Panc1 (cell line): ENCODE results near the gene THRAP3. TPM values are rescaled to one million over a fixed set of nuclear protein-coding genes. Genes with fewer than 3 reads are reported as not detected.
A peak's percentile ranks its signal among the peaks of the same experiment; 100 is the strongest.

Experiments used
- ATAC-seq: fragments of 200-7000 bp; cut with Tn5 transposase; 2 replicates; pipeline ENCODE4 v1.9.1; 2020; ENCODE audit warnings: mild to moderate bottlenecking, moderate library complexity
- BruUV-seq: library from RNA; stranded (reverse); fragments of 400-500 nt; replicated peaks from 2 replicates; lab custom pipeline; 2021; lab: Mats Ljungman, UMichigan
- CTCF ChIA-PET: fragments of 300-600 bp; sonication (Branson Sonifier 250); formaldehyde crosslinking; loops from one replicate; lab custom pipeline; 2022; ENCODE audit warnings: antibody characterized with exemption; lab: Charles Lee
- POLR2A ChIA-PET: fragments of 300-600 bp; sonication (Branson Sonifier 250); formaldehyde crosslinking; loops from one replicate; lab custom pipeline; 2022; ENCODE audit warnings: antibody characterized with exemption; lab: Charles Lee
- DNase-seq: peaks from one replicate; pipeline ENCODE4 v3.0.0-alpha.2; 2010; ENCODE audit warnings: low read depth, low spot score
- H3K27ac ChIP-seq: 2 replicates; pipeline ENCODE4 v1.5.1; 2011; ENCODE audit warnings: mild to moderate bottlenecking, low read length, inconsistent platforms
- H3K27me3 ChIP-seq: fragments of 200-500 bp; sonication (Bioruptor generic); 2 replicates; pipeline ENCODE4 v1.6.0; 2014; ENCODE audit warnings: low read length, inconsistent platforms; ENCODE audit not compliant: control insufficient read depth, insufficient read depth
- H3K36me3 ChIP-seq: fragments of 200-500 bp; sonication (Bioruptor generic); 2 replicates; pipeline ENCODE4 v1.5.1; 2014; ENCODE audit warnings: inconsistent platforms, mild to moderate bottlenecking, low read length, moderate library complexity; ENCODE audit not compliant: control insufficient read depth, insufficient read depth
- H3K4me1 ChIP-seq: 2 replicates; pipeline ENCODE4 v1.5.1; 2011; ENCODE audit warnings: inconsistent platforms, mild to moderate bottlenecking, low read length, moderate library complexity; ENCODE audit not compliant: control insufficient read depth, insufficient read depth
- H3K4me3 ChIP-seq, 2 experiments: 2 replicates each; pipeline ENCODE4 v1.5.1; 2011 to 2012; ENCODE audit warnings: low read depth in 2 of 2, low read length in 2 of 2, mild to moderate bottlenecking in 2 of 2, inconsistent platforms in 1 of 2, moderate library complexity in 1 of 2
- H3K9me3 ChIP-seq: fragments of 200-500 bp; sonication (Bioruptor generic); 2 replicates; pipeline ENCODE4 v1.5.1; 2014; ENCODE audit warnings: low read depth, mild to moderate bottlenecking, inconsistent platforms, low read length, moderate library complexity; ENCODE audit not compliant: control insufficient read depth, insufficient read depth
- POLR2AphosphoS5 ChIP-seq: IDR thresholded peaks from 2 replicates; pipeline ENCODE4 v1.6.1; 2012; ENCODE audit warnings: mild to moderate bottlenecking, low read depth, low read length, moderate library complexity
- SIN3A ChIP-seq: IDR thresholded peaks from 2 replicates; pipeline ENCODE4 v1.6.1; 2012; ENCODE audit warnings: low read depth, mild to moderate bottlenecking, low read length, moderate library complexity, borderline replicate concordance; ENCODE audit not compliant: insufficient read depth
- TCF7L2 ChIP-seq: IDR thresholded peaks from 2 replicates; pipeline ENCODE4 v1.6.1; 2011; ENCODE audit warnings: mild to moderate bottlenecking, low read depth, low read length, inconsistent platforms
- in situ Hi-C: cut with HindIII; loops from 2 replicates; pipeline ENCODE4 v1.10.0; 2016; ENCODE audit warnings: low sequenced_read_pairs, low pct_unique_long_range_greater_than_20kb
- intact Hi-C: fragments of 100-400 bp; cut with micrococcal nuclease; formaldehyde crosslinking; loops from one replicate; pipeline ENCODE4 v1.10.0; 2022; ENCODE audit not compliant: unreplicated experiment
- total RNA-seq: library from RNA; stranded (reverse); gene quantifications from one replicate; pipeline ENCODE4 v1.2.1, GENCODE V29; 2021; ENCODE audit not compliant: unreplicated experiment
- TF ChIP-seq, protein P1 (sequence below): fragments of 450-650 bp; IDR thresholded peaks from 2 replicates; pipeline ENCODE4 v1.5.1; 2017; ENCODE audit warnings: mild to moderate bottlenecking
- TF ChIP-seq, protein P2 (sequence below), 2 experiments: IDR thresholded peaks; 2 replicates each; pipeline ENCODE4 v1.6.1; 2011 to 2012; ENCODE audit warnings: low read depth in 2 of 2, control low read depth in 1 of 2, low read length in 1 of 2, mild to moderate bottlenecking in 1 of 2, moderate library complexity in 1 of 2; ENCODE audit not compliant: insufficient read depth in 1 of 2

The THRAP3 gene
- total RNA-seq, 1 experiment from 2014 or later: 114 TPM

DNA sequence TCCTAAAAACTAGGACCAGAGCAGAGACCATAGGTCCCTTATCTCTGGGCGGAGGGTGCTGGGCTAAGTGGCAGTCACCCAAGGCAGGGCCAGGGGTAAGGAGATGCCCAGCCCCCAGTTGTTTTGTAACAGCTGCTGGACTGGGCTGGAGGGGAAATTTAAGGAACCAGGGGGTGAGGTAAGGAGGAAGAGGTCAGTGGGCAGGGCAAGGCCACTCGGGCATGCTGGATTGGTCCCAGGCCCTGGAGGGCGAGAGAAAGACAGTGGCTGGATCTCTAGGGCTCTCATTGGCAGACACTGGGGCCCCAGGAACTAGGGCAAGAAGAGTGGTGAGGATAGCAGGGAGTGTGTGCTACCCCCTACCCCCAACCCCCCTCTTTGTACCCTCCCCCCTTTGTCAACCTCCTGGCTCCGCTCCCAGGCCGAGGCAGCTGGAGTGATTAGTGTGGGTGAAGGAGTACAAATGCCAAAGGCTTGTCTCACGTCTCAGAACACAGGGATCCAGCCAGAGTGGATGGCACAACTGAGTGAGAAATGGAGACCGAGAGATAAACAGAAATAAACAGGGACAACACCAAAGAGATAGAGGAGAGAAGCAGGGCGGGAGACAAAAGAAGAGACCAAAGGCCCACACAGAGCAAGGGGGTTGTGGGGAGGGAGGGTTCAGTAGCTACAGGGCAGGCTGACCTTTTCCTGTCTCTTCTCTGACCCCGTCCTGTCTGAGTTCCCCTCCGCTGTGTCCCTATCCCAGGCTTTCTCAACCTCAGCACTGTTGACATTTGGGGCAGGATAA is 20.5 kb upstream of the THRAP3 start:
- in situ Hi-C loops: no loop called here
- POLR2A ChIA-PET: interaction anchor here (0.6 kb wide), 1 partner anchor 20 kb away, joined by 7 read pairs; no protein-coding TSS in a partner anchor
- no peak for DNase-seq
- CTCF ChIA-PET: no interaction called here
- ATAC-seq: peak; percentile 73
- no peaks in the 10 kb centered on the region for H3K27me3 ChIP-seq
- H3K4me1 ChIP-seq: peaks cover 10% of the 10 kb centered on the region
- BruUV-seq: no TSS peak
- no peaks in the 10 kb centered on the region for H3K9me3 ChIP-seq
- no peaks in the 10 kb centered on the region for H3K36me3 ChIP-seq
- no peak for TF ChIP-seq SIN3A
- no peak for TF ChIP-seq POLR2AphosphoS5
- TF ChIP-seq, protein P1, sequence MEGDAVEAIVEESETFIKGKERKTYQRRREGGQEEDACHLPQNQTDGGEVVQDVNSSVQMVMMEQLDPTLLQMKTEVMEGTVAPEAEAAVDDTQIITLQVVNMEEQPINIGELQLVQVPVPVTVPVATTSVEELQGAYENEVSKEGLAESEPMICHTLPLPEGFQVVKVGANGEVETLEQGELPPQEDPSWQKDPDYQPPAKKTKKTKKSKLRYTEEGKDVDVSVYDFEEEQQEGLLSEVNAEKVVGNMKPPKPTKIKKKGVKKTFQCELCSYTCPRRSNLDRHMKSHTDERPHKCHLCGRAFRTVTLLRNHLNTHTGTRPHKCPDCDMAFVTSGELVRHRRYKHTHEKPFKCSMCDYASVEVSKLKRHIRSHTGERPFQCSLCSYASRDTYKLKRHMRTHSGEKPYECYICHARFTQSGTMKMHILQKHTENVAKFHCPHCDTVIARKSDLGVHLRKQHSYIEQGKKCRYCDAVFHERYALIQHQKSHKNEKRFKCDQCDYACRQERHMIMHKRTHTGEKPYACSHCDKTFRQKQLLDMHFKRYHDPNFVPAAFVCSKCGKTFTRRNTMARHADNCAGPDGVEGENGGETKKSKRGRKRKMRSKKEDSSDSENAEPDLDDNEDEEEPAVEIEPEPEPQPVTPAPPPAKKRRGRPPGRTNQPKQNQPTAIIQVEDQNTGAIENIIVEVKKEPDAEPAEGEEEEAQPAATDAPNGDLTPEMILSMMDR: no peak
- no peak for TF ChIP-seq TCF7L2
- TF ChIP-seq, protein P2, sequence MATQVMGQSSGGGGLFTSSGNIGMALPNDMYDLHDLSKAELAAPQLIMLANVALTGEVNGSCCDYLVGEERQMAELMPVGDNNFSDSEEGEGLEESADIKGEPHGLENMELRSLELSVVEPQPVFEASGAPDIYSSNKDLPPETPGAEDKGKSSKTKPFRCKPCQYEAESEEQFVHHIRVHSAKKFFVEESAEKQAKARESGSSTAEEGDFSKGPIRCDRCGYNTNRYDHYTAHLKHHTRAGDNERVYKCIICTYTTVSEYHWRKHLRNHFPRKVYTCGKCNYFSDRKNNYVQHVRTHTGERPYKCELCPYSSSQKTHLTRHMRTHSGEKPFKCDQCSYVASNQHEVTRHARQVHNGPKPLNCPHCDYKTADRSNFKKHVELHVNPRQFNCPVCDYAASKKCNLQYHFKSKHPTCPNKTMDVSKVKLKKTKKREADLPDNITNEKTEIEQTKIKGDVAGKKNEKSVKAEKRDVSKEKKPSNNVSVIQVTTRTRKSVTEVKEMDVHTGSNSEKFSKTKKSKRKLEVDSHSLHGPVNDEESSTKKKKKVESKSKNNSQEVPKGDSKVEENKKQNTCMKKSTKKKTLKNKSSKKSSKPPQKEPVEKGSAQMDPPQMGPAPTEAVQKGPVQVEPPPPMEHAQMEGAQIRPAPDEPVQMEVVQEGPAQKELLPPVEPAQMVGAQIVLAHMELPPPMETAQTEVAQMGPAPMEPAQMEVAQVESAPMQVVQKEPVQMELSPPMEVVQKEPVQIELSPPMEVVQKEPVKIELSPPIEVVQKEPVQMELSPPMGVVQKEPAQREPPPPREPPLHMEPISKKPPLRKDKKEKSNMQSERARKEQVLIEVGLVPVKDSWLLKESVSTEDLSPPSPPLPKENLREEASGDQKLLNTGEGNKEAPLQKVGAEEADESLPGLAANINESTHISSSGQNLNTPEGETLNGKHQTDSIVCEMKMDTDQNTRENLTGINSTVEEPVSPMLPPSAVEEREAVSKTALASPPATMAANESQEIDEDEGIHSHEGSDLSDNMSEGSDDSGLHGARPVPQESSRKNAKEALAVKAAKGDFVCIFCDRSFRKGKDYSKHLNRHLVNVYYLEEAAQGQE (IDR thresholded peaks at IDR 0.05; ENCODE audit: insufficient read depth in 1 of 2, low read depth in 2 of 2, low read length in 1 of 2): no peak
- peak overlapping the region; percentile 60 for H3K27ac ChIP-seq
- H3K4me3 ChIP-seq: no peak overlapping the region
- intact Hi-C loops: no loop called here

DNA sequence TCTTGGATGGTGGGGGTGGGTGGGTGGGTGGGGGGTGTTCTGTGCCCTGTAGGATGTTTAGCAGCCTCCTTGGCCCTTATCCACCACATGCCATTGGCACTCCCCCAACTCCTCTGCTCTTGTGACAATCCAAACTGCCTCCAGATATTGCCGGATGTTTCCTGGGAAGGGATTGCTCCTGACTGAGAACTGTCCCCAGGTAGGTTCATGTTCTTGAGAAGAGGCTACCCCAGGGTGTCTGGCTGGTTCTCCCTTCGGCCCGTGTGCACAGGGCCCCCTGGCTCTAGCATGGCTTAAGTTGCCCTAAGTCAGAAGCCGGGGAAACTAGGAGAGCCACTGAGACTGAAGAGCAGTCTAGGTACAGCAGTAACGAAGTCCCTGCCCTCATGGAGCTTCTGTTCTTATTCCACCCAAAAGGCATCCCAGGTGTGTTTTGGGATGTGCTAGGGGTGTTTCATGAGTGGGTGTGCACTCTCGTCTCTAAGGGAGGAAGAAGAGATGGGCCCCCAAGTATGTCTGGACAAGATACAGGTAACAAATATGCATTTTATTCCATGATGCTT is 19.8 kb upstream of the THRAP3 start:
- CTCF ChIA-PET: no interaction called here
- ATAC-seq (peak; percentile 19), DNase-seq (no peak)
- H3K9me3 ChIP-seq: no peaks in the 10 kb centered on the region
- TF ChIP-seq, protein P2 (IDR thresholded peaks at IDR 0.05; ENCODE audit: insufficient read depth in 1 of 2, low read depth in 2 of 2, low read length in 1 of 2): no peak
- TF ChIP-seq SIN3A: no peak
- no peaks in the 10 kb centered on the region for H3K27me3 ChIP-seq
- POLR2A ChIA-PET: interaction anchor here (0.6 kb wide), 1 partner anchor 19 kb away, joined by 7 read pairs; no protein-coding TSS in a partner anchor
- H3K27ac ChIP-seq: peak overlapping the region; percentile 24
- no TSS peak for BruUV-seq
- no peaks in the 10 kb centered on the region for H3K36me3 ChIP-seq
- no peak overlapping the region for H3K4me3 ChIP-seq
- in situ Hi-C loops (no loop called here), intact Hi-C loops (no loop called here)
- peaks cover 10% of the 10 kb centered on the region for H3K4me1 ChIP-seq
